D721Med (cell line): Measurements from ENCODE around the gene SYT11.

ENCODE experiments used
- DNase-seq: peaks from one replicate; pipeline ENCODE4 v3.0.0; 2011; ENCODE audit warnings: low spot score; ENCODE audit not compliant: insufficient read length
- FAIRE-seq: peaks from 2 replicates; lab custom pipeline; 2011; peaks lifted over from hg19 to GRCh38; lab: Jason Lieb, UNC
- TF ChIP-seq, protein P1 (sequence below): IDR thresholded peaks from 2 replicates; pipeline ENCODE4 v1.5.1; 2012; ENCODE audit warnings: mild to moderate bottlenecking, control low read depth; ENCODE audit not compliant: insufficient read depth; ENCODE audit errors: missing control alignments

SYT11 gene

GRCh38 chr1:155861896-155862295, 2.5 kb downstream of the SYT11 start:
- no peak for DNase-seq
- FAIRE-seq, result no peak
- TF ChIP-seq, protein P1, sequence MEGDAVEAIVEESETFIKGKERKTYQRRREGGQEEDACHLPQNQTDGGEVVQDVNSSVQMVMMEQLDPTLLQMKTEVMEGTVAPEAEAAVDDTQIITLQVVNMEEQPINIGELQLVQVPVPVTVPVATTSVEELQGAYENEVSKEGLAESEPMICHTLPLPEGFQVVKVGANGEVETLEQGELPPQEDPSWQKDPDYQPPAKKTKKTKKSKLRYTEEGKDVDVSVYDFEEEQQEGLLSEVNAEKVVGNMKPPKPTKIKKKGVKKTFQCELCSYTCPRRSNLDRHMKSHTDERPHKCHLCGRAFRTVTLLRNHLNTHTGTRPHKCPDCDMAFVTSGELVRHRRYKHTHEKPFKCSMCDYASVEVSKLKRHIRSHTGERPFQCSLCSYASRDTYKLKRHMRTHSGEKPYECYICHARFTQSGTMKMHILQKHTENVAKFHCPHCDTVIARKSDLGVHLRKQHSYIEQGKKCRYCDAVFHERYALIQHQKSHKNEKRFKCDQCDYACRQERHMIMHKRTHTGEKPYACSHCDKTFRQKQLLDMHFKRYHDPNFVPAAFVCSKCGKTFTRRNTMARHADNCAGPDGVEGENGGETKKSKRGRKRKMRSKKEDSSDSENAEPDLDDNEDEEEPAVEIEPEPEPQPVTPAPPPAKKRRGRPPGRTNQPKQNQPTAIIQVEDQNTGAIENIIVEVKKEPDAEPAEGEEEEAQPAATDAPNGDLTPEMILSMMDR, result no peak

GRCh38 chr1:155864393-155864792, 5.0 kb downstream of the SYT11 start:
- TF ChIP-seq, protein P1, result no peak
- no peak for DNase-seq

GRCh38 chr1:155867766-155868165, 8.4 kb downstream of the SYT11 start:
- TF ChIP-seq, protein P1, result no peak
- FAIRE-seq (no peak), DNase-seq (no peak)

More at GRCh38 chr1:155864393-155864792, 5.0 kb downstream of the SYT11 start:
- FAIRE-seq, result peak; percentile 11

- TF ChIP-seq, protein P1, result no peak
- no peak for DNase-seq
- no peak for FAIRE-seq
Measured at GRCh38 chr1:155871390-155871789, 12.0 kb downstream of the SYT11 start.

DNA sequence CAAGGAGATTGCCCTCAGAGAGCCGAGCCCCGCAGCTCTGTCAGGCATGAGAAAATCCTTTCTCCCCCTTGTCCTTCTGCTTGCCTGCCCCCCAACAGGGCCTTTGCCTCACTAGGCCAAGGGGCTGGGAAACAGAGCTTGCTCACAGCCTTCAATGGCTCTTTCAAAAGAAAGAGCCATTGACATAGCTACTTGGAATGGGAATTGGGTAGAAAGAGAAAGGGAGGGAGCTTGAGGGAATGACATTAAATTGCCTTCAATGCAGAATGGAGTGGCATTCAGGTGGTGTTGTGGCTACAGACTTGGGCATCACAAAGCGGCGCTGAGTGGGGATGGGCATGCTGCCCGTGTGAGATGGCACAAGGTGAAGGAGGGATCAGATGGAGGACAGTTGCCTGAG, 13.2 kb downstream of the SYT11 start:
- TF ChIP-seq, protein P1, result no peak
- FAIRE-seq (no peak), DNase-seq (no peak)

DNA sequence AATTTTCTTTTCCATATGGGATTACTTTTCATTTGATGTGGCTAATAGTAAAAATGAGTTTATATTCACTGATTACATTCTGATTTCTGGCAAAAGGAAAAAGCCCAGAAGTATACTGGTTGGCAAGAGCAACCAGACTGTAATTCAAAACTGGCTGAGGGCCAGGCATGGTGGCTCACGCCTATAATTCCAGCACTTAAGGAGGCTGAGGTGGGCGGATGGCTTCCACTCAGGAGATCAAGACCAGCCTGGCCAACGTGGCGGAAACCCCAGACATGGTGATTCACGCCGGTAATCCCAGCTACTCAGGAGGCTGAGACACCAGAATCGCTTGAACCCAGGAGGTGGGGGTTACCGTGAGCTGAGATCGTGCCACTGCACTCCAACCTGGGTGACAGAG, 14.5 kb downstream of the SYT11 start:
- TF ChIP-seq, protein P1, result no peak
- DNase-seq, result no peak
- no peak for FAIRE-seq

DNA sequence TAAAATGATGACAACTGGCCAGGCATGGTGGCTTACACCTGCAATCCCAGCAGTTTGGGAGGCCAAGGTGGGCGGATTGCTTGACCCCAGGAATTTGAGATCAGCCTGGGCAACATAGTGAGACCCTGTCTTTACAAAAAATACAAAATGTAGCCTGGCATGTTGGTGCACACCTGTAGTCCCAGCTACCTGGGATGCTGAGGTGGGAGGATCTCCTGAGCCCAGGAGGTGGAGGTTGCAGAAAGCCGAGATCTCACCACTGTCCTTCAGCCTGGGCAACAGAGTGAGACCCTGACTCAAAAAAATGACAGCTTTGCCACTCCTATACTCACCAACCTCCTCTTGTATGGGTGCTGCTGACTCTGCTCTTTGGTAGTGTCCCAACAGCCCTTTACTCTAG, 18.6 kb downstream of the SYT11 start:
- TF ChIP-seq, protein P1, result no peak
- DNase-seq (no peak), FAIRE-seq (no peak)
